HepG2 (cell line): Measurements from ENCODE around the gene TCF20. TPM values are rescaled to one million over a fixed set of nuclear protein-coding genes. Genes with fewer than 3 reads are reported as not detected.
A peak's percentile ranks its signal among the peaks of the same experiment; 100 is the strongest.

ENCODE experiments used
- ATF6 ChIP-seq: sonication (generic); formaldehyde crosslinking; conservative IDR thresholded peaks from 2 replicates; pipeline ENCODE4 v1.4.0; 2020; ENCODE audit warnings: missing genetic modification reagents
- BRF2 ChIP-seq: sonication (generic); formaldehyde crosslinking; IDR thresholded peaks from 2 replicates; pipeline ENCODE4 v1.8.1; 2022; ENCODE audit warnings: mild to moderate bottlenecking, missing genetic modification reagents
- ELF4 ChIP-seq: sonication (generic); formaldehyde crosslinking; IDR thresholded peaks from 2 replicates; pipeline ENCODE4 v1.5.0; 2020; ENCODE audit warnings: missing genetic modification reagents, mild to moderate bottlenecking, moderate library complexity, borderline replicate concordance
- HCFC1 ChIP-seq: fragments of 150-350 bp; IDR thresholded peaks from 2 replicates; pipeline ENCODE4 v1.6.1; 2014; ENCODE audit warnings: low read depth, low read length
- HHEX ChIP-seq: IDR thresholded peaks from 2 replicates; pipeline ENCODE4 v1.6.1; 2016; ENCODE audit warnings: control low read depth
- HNF4G ChIP-seq, 2 experiments: sonication (generic) in 1 of 2; formaldehyde crosslinking in 1 of 2; IDR thresholded peaks; 2 replicates each; pipeline versions ENCODE4 v1.4.0 to v1.6.1; 2011 to 2020; ENCODE audit warnings: borderline replicate concordance in 2 of 2, low read depth in 2 of 2, mild to moderate bottlenecking in 2 of 2, low read length in 1 of 2, missing genetic modification reagents in 1 of 2, moderate library complexity in 1 of 2
- MYPOP ChIP-seq: sonication (generic); formaldehyde crosslinking; IDR thresholded peaks from 2 replicates; pipeline ENCODE4 v1.8.1; 2023; ENCODE audit warnings: mild to moderate bottlenecking, moderate library complexity, missing genetic modification reagents
- NFYB ChIP-seq: sonication (generic); formaldehyde crosslinking; IDR thresholded peaks from 2 replicates; pipeline ENCODE4 v1.4.0; 2020; ENCODE audit warnings: missing genetic modification reagents
- SMARCC2 ChIP-seq: fragments of 450-650 bp; IDR thresholded peaks from 2 replicates; pipeline ENCODE4 v1.6.1; 2017; ENCODE audit warnings: antibody characterized with exemption, mild to moderate bottlenecking
- SMARCE1 ChIP-seq: fragments of 450-650 bp; IDR thresholded peaks from 2 replicates; pipeline ENCODE4 v1.6.1; 2017; ENCODE audit warnings: borderline replicate concordance
- ZIK1 ChIP-seq: sonication (generic); formaldehyde crosslinking; IDR thresholded peaks from 2 replicates; pipeline ENCODE4 v1.5.0; 2020; ENCODE audit warnings: mild to moderate bottlenecking, low read depth, missing genetic modification reagents, borderline replicate concordance
- ZNF350 ChIP-seq: sonication (generic); formaldehyde crosslinking; IDR thresholded peaks from 2 replicates; pipeline ENCODE4 v1.4.0; 2020; ENCODE audit warnings: mild to moderate bottlenecking, low read depth, missing genetic modification reagents, borderline replicate concordance
- ZNF564 ChIP-seq: sonication (generic); formaldehyde crosslinking; IDR thresholded peaks from 2 replicates; pipeline ENCODE4 v1.8.1; 2023; ENCODE audit warnings: mild to moderate bottlenecking, missing genetic modification reagents
- ZNF639 ChIP-seq: conservative IDR thresholded peaks from 2 replicates; pipeline ENCODE4 v1.6.1; 2018; ENCODE audit warnings: missing genetic modification reagents
- polyA plus RNA-seq, 8 experiments: library from polyadenylated mRNA; depleted of rRNA in 3 of 8; stranded (reverse) in 7 of 8; unstranded in 1 of 8; fragments of >200 nt; fragmentation: Illumina TruSeq in 4 of 8; extraction: Trizol in 4 of 8; gene quantifications; 2 replicates each; pipeline versions ENCODE4 v1.2.1 to v1.2.3, GENCODE V29; 2011 to 2016; ENCODE audit warnings: low read depth in 4 of 8, missing spikeins in 1 of 8, mixed read lengths in 1 of 8; ENCODE audit not compliant: insufficient read depth in 1 of 8
- total RNA-seq, 5 experiments: library from RNA; depleted of rRNA; stranded (reverse); fragments of >200 nt; fragmentation: Illumina TruSeq; extraction: Trizol; gene quantifications; 2 replicates each; pipeline ENCODE4 v1.2.3, GENCODE V29; 2016; ENCODE audit warnings: low read depth in 1 of 5

Gene TCF20
- total and polyA plus RNA-seq, 2 of the 13 experiments (the other 11 are each of a cell fraction or from before 2014, with no cell fraction given) = 12.8 to 23.7 TPM

- TF ChIP-seq HHEX (CRISPR knock-in tag) = no peak
- no peak for TF ChIP-seq ZNF639 (CRISPR knock-in tag)
- TF ChIP-seq MYPOP (CRISPR knock-in tag) = no peak
- TF ChIP-seq ZNF564 = 0 out of 2 replicates have a peak, but pooled peaks have one; percentile 8
- no peak for TF ChIP-seq HCFC1
- TF ChIP-seq HNF4G (IDR thresholded peaks at IDR 0.05; ENCODE audit: borderline replicate concordance, low read depth, low read length) = peak; percentile 53
- no peak for TF ChIP-seq HNF4G (CRISPR knock-in tag; IDR thresholded peaks at IDR 0.05; ENCODE audit: borderline replicate concordance, low read depth)
- no peak for TF ChIP-seq ZNF350 (CRISPR knock-in tag)
- TF ChIP-seq ELF4 = no peak
- TF ChIP-seq BRF2 (CRISPR knock-in tag) = no peak
- TF ChIP-seq SMARCC2 = no peak
- TF ChIP-seq NFYB (CRISPR knock-in tag) = no peak
- TF ChIP-seq SMARCE1 = no peak
- TF ChIP-seq ZIK1 (CRISPR knock-in tag) = no peak
- TF ChIP-seq ATF6 (CRISPR knock-in tag) = no peak
- TF ChIP-seq, all 625 proteins: peak for 85
These were observed 11.9 kb upstream of the TCF20 start (continued) for GRCh38 chr22:42282252-42282942.
